Activated T-cell treated with anti-CD3 and anti-CD28 coated beads, Interleukin-2, amount 50 U/mL, for 72 hours (primary cell): Measurements from ENCODE around the gene RFXANK. TPM values are rescaled to one million over a fixed set of nuclear protein-coding genes. Genes with fewer than 3 reads are reported as not detected.
A peak's percentile ranks its signal among the peaks of the same experiment; 100 is the strongest.

Source experiments
- ATAC-seq, 2 donors: fragments of 150-1000 bp; cut with Tn5 transposase; replicated peaks in 1 of 2; 2 replicates each; pipeline ENCODE4 v1.10.0; 2021; ENCODE audit warnings: moderate library complexity in 2 of 2, mild to moderate bottlenecking in 1 of 2
- DNase-seq, 2 donors: peaks; one replicate each; pipeline ENCODE4 v3.0.0; 2021 to 2022; ENCODE audit warnings: mixed read lengths in 1 of 2
- H3K27ac Mint-ChIP-seq: one replicate; pipeline ENCODE4 v1.8.0; 2022; ENCODE audit warnings: mild to moderate bottlenecking, moderate library complexity, mixed read lengths
- H3K27me3 Mint-ChIP-seq: one replicate; pipeline ENCODE4 v1.8.0; 2022; ENCODE audit warnings: low read depth, mixed read lengths
- H3K36me3 Mint-ChIP-seq, 2 donors: one replicate each; pipeline ENCODE4 v1.8.0; 2022; ENCODE audit warnings: mixed read lengths in 2 of 2, mild to moderate bottlenecking in 1 of 2; ENCODE audit not compliant: insufficient read depth in 2 of 2
- H3K4me1 Mint-ChIP-seq: one replicate; pipeline ENCODE4 v1.8.0; 2022; ENCODE audit warnings: low read depth, mixed read lengths
- H3K4me3 Mint-ChIP-seq, 2 donors: one replicate each; pipeline ENCODE4 v1.8.0; 2022; ENCODE audit warnings: mild to moderate bottlenecking in 2 of 2, mixed read lengths in 2 of 2, moderate library complexity in 2 of 2
- H3K9me3 Mint-ChIP-seq, 2 donors: one replicate each; pipeline ENCODE4 v1.8.0; 2022; ENCODE audit warnings: mixed read lengths in 2 of 2
- total RNA-seq, 2 donors: library from RNA; stranded (reverse); gene quantifications; one replicate each; pipeline ENCODE4 v1.2.3, GENCODE V29; 2022

RFXANK gene
- total RNA-seq, 2 donors from 2014 or later = 83.8 to 107 TPM

GRCh38 chr19:19155495-19156219 is 36.4 kb upstream of the RFXANK start:
- no peak overlapping the region for H3K4me3 Mint-ChIP-seq
- peaks cover 0 to 3% of the 10 kb centered on the region in 2 donors for H3K36me3 Mint-ChIP-seq
- ATAC-seq (no peak), DNase-seq (no peak)
- H3K27me3 Mint-ChIP-seq = no peaks in the 10 kb centered on the region
- H3K4me1 Mint-ChIP-seq = no peaks in the 10 kb centered on the region
- no peak overlapping the region for H3K27ac Mint-ChIP-seq
- no peaks in the 10 kb centered on the region for H3K9me3 Mint-ChIP-seq

- no peaks in the 10 kb centered on the region for H3K4me1 Mint-ChIP-seq
- no peaks in the 10 kb centered on the region for H3K9me3 Mint-ChIP-seq
- no peaks in the 10 kb centered on the region for H3K27me3 Mint-ChIP-seq
- peaks cover 0 to 3% of the 10 kb centered on the region in 2 donors for H3K36me3 Mint-ChIP-seq
- H3K4me3 Mint-ChIP-seq = no peak overlapping the region
- no peak for ATAC-seq
- H3K27ac Mint-ChIP-seq = no peak overlapping the region
- no peak for DNase-seq
Measured at GRCh38 chr19:19157808-19158207, 34.2 kb upstream of the RFXANK start.

GRCh38 chr19:19159534-19159933 is 32.5 kb upstream of the RFXANK start:
- H3K4me3 Mint-ChIP-seq = no peak overlapping the region
- ATAC-seq (no peak), DNase-seq (no peak)
- H3K4me1 Mint-ChIP-seq = no peaks in the 10 kb centered on the region
- peaks cover 0 to 3% of the 10 kb centered on the region in 2 donors for H3K36me3 Mint-ChIP-seq
- H3K27ac Mint-ChIP-seq = no peak overlapping the region
- H3K9me3 Mint-ChIP-seq = no peaks in the 10 kb centered on the region
- H3K27me3 Mint-ChIP-seq = no peaks in the 10 kb centered on the region

GRCh38 chr19:19160461-19161035 is 31.5 kb upstream of the RFXANK start:
- Mint-ChIP-seq H3K36me3 (peaks cover 0 to 3% of the 10 kb centered on the region in 2 donors), H3K27me3 (no peaks in the 10 kb centered on the region), H3K9me3 (no peaks in the 10 kb centered on the region), H3K4me1 (no peaks in the 10 kb centered on the region), H3K4me3 (no peak overlapping the region), H3K27ac (no peak overlapping the region)
- no peak for DNase-seq
- peak in 1 of 2 donors; percentile 13 for ATAC-seq

- H3K27ac Mint-ChIP-seq = no peak overlapping the region
- ATAC-seq (no peak), DNase-seq (no peak)
- no peaks in the 10 kb centered on the region for H3K36me3 Mint-ChIP-seq
- no peaks in the 10 kb centered on the region for H3K9me3 Mint-ChIP-seq
- no peaks in the 10 kb centered on the region for H3K4me1 Mint-ChIP-seq
- H3K4me3 Mint-ChIP-seq = no peak overlapping the region
- no peaks in the 10 kb centered on the region for H3K27me3 Mint-ChIP-seq
Measured at GRCh38 chr19:19162495-19162894, 29.6 kb upstream of the RFXANK start.

GRCh38 chr19:19165396-19165795 is 26.7 kb upstream of the RFXANK start:
- Mint-ChIP-seq H3K27ac (no peak overlapping the region), H3K4me1 (peaks cover under 1% of the 10 kb centered on the region), H3K36me3 (no peaks in the 10 kb centered on the region), H3K27me3 (no peaks in the 10 kb centered on the region), H3K9me3 (no peaks in the 10 kb centered on the region), H3K4me3 (no peak overlapping the region)
- DNase-seq (no peak), ATAC-seq (no peak)

- DNase-seq (no peak), ATAC-seq (no peak)
- peaks cover 13% of the 10 kb centered on the region for H3K4me1 Mint-ChIP-seq
- H3K4me3 Mint-ChIP-seq = no peak overlapping the region
- H3K27ac Mint-ChIP-seq = no peak overlapping the region
- no peaks in the 10 kb centered on the region for H3K36me3 Mint-ChIP-seq
- H3K27me3 Mint-ChIP-seq = no peaks in the 10 kb centered on the region
- no peaks in the 10 kb centered on the region for H3K9me3 Mint-ChIP-seq
Measured at GRCh38 chr19:19167612-19168011, 24.4 kb upstream of the RFXANK start.

- no peaks in the 10 kb centered on the region for H3K36me3 Mint-ChIP-seq
- peaks cover 13% of the 10 kb centered on the region for H3K4me1 Mint-ChIP-seq
- no peak for DNase-seq
- no peak overlapping the region for H3K27ac Mint-ChIP-seq
- H3K9me3 Mint-ChIP-seq = no peaks in the 10 kb centered on the region
- peak overlapping the region; percentile 57 to 64 for H3K4me3 Mint-ChIP-seq
- no peak for ATAC-seq
- H3K27me3 Mint-ChIP-seq = no peaks in the 10 kb centered on the region
Measured at GRCh38 chr19:19169236-19170052, 22.6 kb upstream of the RFXANK start.

- peak; percentile 83 to 86 for DNase-seq
- Mint-ChIP-seq H3K36me3 (no peaks in the 10 kb centered on the region), H3K9me3 (no peaks in the 10 kb centered on the region), H3K4me3 (peak within 1 kb of the TSS; percentile 57 to 64), H3K27ac (no peak within 1 kb of the TSS), H3K27me3 (no peaks in the 10 kb centered on the region), H3K4me1 (peaks cover 13% of the 10 kb centered on the region)
- peak; percentile 95 to 97 for ATAC-seq
Measured at GRCh38 chr19:19170053-19170872, 21.8 kb upstream of the RFXANK start, which contains the start of gene MEF2B. MEF2B (minus strand) TSS chr19:19170263; CDS start chr19:19150735, 19,528 bp downstream.

- Mint-ChIP-seq H3K4me1 (peaks cover 17% of the 10 kb centered on the region), H3K4me3 (peak overlapping the region in 1 of 2 donors; percentile 64), H3K27ac (no peak overlapping the region), H3K27me3 (no peaks in the 10 kb centered on the region), H3K9me3 (no peaks in the 10 kb centered on the region), H3K36me3 (no peaks in the 10 kb centered on the region)
- DNase-seq (no peak), ATAC-seq (no peak)
Measured at GRCh38 chr19:19170873-19171672, 21.0 kb upstream of the RFXANK start.

- Mint-ChIP-seq H3K36me3 (no peaks in the 10 kb centered on the region), H3K4me1 (peaks cover 19% of the 10 kb centered on the region), H3K4me3 (no peak overlapping the region), H3K9me3 (no peaks in the 10 kb centered on the region), H3K27ac (no peak overlapping the region), H3K27me3 (no peaks in the 10 kb centered on the region)
- DNase-seq = no peak
- no peak for ATAC-seq
Measured at GRCh38 chr19:19171821-19172532, 20.1 kb upstream of the RFXANK start.
